LNCAP (cell line): ENCODE measurements around the gene CBARP.

Experiments
- CTCF ChIP-seq: fragments of 450-650 bp; IDR thresholded peaks from 2 replicates; pipeline ENCODE4 v1.5.1; 2017; ENCODE audit warnings: mild to moderate bottlenecking

The CBARP gene

DNA sequence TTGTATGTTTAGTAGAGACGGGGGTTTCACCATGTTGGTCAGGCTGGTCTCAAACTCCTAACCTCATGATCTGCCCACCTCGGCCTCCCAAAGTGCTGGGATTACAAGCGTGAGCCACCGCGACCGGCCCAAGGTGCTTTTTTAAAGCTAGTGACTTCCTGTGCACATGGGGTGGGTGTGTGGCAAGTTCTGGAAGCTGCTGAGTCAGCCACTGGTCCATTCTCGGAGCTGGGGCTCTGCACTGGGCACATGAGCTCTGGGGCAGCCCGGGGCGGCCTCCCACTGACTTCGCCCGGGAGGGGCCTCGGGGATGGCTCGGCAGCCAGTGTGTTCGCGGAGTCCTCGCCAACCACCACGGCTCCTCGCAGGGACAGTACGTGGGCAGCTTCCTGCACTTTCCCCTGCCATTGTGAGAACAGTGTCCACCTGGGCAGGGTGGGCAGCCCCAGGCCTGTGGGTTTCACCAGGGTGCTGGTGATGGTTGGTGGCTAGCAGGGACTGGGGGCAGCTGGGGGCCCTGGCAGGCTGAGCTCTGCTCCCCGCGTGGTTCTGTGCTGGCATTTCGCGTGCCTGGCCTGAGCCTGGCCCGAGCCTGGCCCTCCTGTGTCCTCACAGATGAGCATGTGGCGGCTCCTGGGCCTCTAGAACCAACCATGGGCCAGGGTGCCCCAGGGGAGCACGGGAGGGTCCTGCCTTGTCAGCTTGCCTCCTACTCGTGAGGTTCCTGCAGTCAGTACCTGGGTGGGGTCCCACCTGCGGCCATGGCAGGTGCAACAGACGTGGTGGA, 12.2 kb downstream of the CBARP start:
- no peak for TF ChIP-seq CTCF

DNA sequence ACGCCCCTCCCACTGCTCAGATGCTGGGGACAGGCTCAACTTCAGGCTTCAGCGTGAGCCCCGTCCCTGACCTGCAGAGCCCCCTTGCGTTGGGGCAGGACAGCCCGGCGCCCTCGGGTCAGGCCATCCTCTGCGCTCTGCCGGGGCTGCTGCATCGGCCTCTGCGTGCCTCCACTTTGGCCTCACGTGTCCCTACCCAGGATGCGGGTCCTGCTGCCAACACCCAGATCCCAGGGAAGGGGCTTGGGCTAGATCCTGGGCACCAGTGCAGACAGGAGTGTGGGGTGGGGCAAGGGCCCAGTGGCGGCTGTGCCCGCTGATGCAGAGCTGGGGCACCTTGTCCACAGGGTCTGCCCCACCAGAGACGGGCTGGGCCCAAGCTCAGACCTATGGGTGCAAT, 13.0 kb downstream of the CBARP start:
- TF ChIP-seq CTCF: no peak

GRCh38 chr19:1224047-1224825, 13.6 kb downstream of the CBARP start:
- no peak for TF ChIP-seq CTCF

DNA sequence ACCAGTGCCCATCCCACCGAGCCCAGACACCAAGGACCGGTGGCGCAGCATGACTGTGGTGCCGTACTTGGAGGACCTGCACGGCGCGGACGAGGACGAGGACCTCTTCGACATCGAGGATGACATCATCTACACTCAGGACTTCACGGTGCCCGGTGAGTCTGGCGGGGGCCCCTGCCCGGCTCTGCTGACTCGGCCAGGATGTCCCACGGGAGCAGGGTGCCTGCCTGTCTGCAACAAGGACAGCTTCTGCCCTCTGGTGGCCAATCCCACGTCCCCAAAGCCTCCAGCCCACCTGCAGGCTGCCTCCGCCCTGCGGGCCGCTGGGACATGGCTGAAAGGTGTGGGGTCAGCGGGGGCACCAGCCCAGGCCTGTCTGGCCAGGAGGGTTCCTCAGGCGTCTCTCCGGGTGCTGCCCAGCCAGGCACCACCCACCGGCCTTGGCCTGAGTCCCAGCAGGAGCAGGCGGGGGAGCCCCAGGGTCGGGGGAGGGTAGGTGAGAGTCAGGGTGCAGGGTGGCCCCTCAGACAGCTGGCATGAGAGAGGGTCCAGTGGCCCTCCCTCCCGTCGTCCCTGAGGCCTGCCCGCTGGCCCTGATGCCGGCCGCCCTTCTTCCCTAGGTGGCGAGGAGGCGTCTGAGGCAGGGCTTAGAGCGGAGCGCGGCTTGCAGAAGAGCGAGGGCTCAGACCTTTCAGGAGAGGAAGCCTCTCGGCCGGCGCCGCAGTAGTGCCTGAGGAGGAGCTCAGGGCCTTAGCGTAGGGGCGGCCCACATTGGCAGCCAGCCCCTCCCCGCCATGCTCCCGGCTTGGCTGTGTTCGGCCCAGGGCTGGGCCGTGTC, 14.6 kb downstream of the CBARP start:
- peak; percentile 55 for TF ChIP-seq CTCF

- no peak for TF ChIP-seq CTCF
Measured at GRCh38 chr19:1222394-1222793, 15.4 kb downstream of the CBARP start.

GRCh38 chr19:1221904-1222255, 15.9 kb downstream of the CBARP start:
- TF ChIP-seq CTCF: no peak
